Medulla oblongata (tissue), 1 donor: Measurements from ENCODE around the gene CABCOCO1.

Experiments
- DNase-seq: peaks from one replicate; pipeline ENCODE4 v3.0.0-alpha.2; 2015; ENCODE audit errors: extremely low spot score

Gene CABCOCO1

GRCh38 chr10:61754587-61755550 lies 92.1 kb downstream of the CABCOCO1 start:
- no peak for DNase-seq

- no peak for DNase-seq
Measured at GRCh38 chr10:61757001-61757400, 94.3 kb downstream of the CABCOCO1 start.

GRCh38 chr10:61757525-61758397 lies 95.0 kb downstream of the CABCOCO1 start:
- no peak for DNase-seq

GRCh38 chr10:61758433-61758832 lies 95.7 kb downstream of the CABCOCO1 start:
- DNase-seq: no peak

- DNase-seq: no peak
Measured at GRCh38 chr10:61759751-61760150, 97.0 kb downstream of the CABCOCO1 start.

GRCh38 chr10:61760943-61761824 lies 98.5 kb downstream of the CABCOCO1 start:
- no peak for DNase-seq

GRCh38 chr10:61761825-61762217 lies 99.1 kb downstream of the CABCOCO1 start:
- peak; percentile 55 for DNase-seq

- no peak for DNase-seq
Measured at GRCh38 chr10:61763778-61764177, 101.0 kb downstream of the CABCOCO1 start.

- DNase-seq: no peak
Measured at GRCh38 chr10:61764486-61764885, 101.8 kb downstream of the CABCOCO1 start.

- no peak for DNase-seq
Measured at GRCh38 chr10:61765176-61766087, 102.7 kb downstream of the CABCOCO1 start.

- DNase-seq: no peak
Measured at GRCh38 chr10:61766927-61767326, 104.2 kb downstream of the CABCOCO1 start.

GRCh38 chr10:61774031-61774430 lies 111.3 kb downstream of the CABCOCO1 start:
- no peak for DNase-seq

GRCh38 chr10:61775111-61775510 lies 112.4 kb downstream of the CABCOCO1 start:
- DNase-seq: no peak

GRCh38 chr10:61776615-61777266 lies 114.0 kb downstream of the CABCOCO1 start:
- no peak for DNase-seq

GRCh38 chr10:61778137-61778536 lies 115.4 kb downstream of the CABCOCO1 start:
- no peak for DNase-seq

- DNase-seq: no peak
Measured at GRCh38 chr10:61779276-61779675, 116.5 kb downstream of the CABCOCO1 start.

- DNase-seq: no peak
Measured at GRCh38 chr10:61779950-61780659, 117.4 kb downstream of the CABCOCO1 start.

GRCh38 chr10:61780732-61781131 lies 118.0 kb downstream of the CABCOCO1 start:
- DNase-seq: no peak

- no peak for DNase-seq
Measured at GRCh38 chr10:61781969-61782403, 119.3 kb downstream of the CABCOCO1 start.
